ENCODE measurements around the gene ATP2A1.
A peak's percentile ranks its signal among the peaks of the same experiment; 100 is the strongest.

ATP2A1 gene

GRCh38 chr16:28839004-28839639, 39.2 kb upstream of the ATP2A1 start:
- no peaks in the 10 kb centered on the region for H3K27me3 ChIP-seq (ENCODE audit: control insufficient read depth, insufficient read depth, low read length)
- H3K27ac ChIP-seq (ENCODE audit: low read depth, low read length): no peak overlapping the region
- H3K4me3 ChIP-seq (ENCODE audit: low read depth, low read length): no peak overlapping the region
- H3K36me3 ChIP-seq (ENCODE audit: control insufficient read depth, insufficient read depth, low read length): peaks cover 71% of the 10 kb centered on the region
- no peak overlapping the region for H3K9ac ChIP-seq (ENCODE audit: low read length)
- no peaks in the 10 kb centered on the region for H3K9me3 ChIP-seq (ENCODE audit: control insufficient read depth, insufficient read depth, low read depth, low read length)
- H3K4me1 ChIP-seq (ENCODE audit: control insufficient read depth, insufficient read depth, low read length): no peaks in the 10 kb centered on the region

DNA sequence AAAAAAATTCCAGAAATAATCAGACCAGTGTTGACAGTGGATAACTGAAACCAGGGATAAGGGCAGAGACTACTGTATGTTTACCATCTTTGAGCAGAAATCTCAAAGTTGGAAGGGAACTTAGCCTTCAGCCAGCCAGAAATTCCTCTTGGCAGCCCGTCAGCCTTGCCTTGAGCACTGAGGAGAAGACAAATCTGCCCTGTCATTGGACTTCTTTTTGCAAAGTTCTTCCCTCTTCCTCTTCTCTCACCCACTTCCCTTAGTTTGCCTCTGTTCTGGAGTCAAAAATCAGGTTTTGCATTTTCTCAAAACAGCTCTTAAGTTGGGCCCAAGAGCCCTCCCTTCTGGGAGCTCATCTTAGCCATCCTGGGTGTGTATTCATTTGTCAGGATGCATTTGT, 38.4 kb upstream of the ATP2A1 start:
- Histone ChIP-seq H3K27me3 (ENCODE audit: control insufficient read depth, insufficient read depth, low read length) (no peaks in the 10 kb centered on the region), H3K27ac (ENCODE audit: low read depth, low read length) (no peak overlapping the region), H3K9ac (ENCODE audit: low read length) (no peak overlapping the region), H3K4me1 (ENCODE audit: control insufficient read depth, insufficient read depth, low read length) (no peaks in the 10 kb centered on the region), H3K4me3 (ENCODE audit: low read depth, low read length) (no peak overlapping the region), H3K9me3 (ENCODE audit: control insufficient read depth, insufficient read depth, low read depth, low read length) (no peaks in the 10 kb centered on the region), H3K36me3 (ENCODE audit: control insufficient read depth, insufficient read depth, low read length) (peaks cover 71% of the 10 kb centered on the region)

- Histone ChIP-seq H3K36me3 (ENCODE audit: control insufficient read depth, insufficient read depth, low read length) (peaks cover 48% of the 10 kb centered on the region), H3K27me3 (ENCODE audit: control insufficient read depth, insufficient read depth, low read length) (no peaks in the 10 kb centered on the region), H3K27ac (ENCODE audit: low read depth, low read length) (no peak overlapping the region)
Observed at GRCh38 chr16:28842696-28843095, 35.6 kb upstream of the ATP2A1 start.

GRCh38 chr16:28843766-28844165, 34.5 kb upstream of the ATP2A1 start:
- no peak overlapping the region for H3K4me3 ChIP-seq (ENCODE audit: low read depth, low read length)
- no peaks in the 10 kb centered on the region for H3K27me3 ChIP-seq (ENCODE audit: control insufficient read depth, insufficient read depth, low read length)
- peaks cover 4% of the 10 kb centered on the region for H3K4me1 ChIP-seq (ENCODE audit: control insufficient read depth, insufficient read depth, low read length)
- no peaks in the 10 kb centered on the region for H3K9me3 ChIP-seq (ENCODE audit: control insufficient read depth, insufficient read depth, low read depth, low read length)
- peaks cover 39% of the 10 kb centered on the region for H3K36me3 ChIP-seq (ENCODE audit: control insufficient read depth, insufficient read depth, low read length)
- H3K27ac ChIP-seq (ENCODE audit: low read depth, low read length): no peak overlapping the region
- no peak overlapping the region for H3K9ac ChIP-seq (ENCODE audit: low read length)

More at GRCh38 chr16:28842696-28843095, 35.6 kb upstream of the ATP2A1 start:
- Histone ChIP-seq H3K4me3 (ENCODE audit: low read depth, low read length) (no peak overlapping the region), H3K9ac (ENCODE audit: low read length) (no peak overlapping the region), H3K9me3 (ENCODE audit: control insufficient read depth, insufficient read depth, low read depth, low read length) (no peaks in the 10 kb centered on the region), H3K4me1 (ENCODE audit: control insufficient read depth, insufficient read depth, low read length) (peaks cover 4% of the 10 kb centered on the region)

DNA sequence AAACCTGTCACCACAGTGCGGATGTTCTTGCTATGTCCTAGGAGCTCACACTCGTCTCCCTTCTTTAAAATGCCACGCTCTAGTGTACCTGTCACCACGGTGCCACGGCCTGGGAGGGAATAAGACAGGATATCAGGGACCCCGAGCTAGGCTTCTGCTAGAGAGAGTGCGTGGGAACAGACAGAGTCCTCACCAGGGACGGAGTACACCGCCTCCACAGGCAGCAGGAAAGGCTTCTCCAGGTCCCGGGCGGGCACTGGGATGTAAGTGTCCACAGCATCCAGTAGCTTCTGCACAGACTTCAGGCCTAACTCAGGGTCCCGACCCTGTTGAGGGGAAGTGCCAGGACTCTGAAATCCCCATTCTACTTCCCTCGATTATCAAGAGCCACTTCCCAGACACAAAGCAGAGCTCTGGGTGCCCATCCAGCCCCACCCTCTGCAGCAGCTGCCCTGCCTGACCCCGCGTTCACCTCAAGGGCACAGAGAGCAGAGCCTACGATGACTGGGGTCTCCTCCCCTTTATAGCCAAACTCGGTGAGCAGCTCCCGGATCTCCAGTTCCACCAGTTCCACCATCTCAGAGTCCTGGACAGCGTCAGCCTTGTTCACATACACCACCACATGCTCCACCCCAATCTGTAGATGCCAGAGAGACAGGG, 33.9 kb upstream of the ATP2A1 start:
- Histone ChIP-seq H3K4me1 (ENCODE audit: control insufficient read depth, insufficient read depth, low read length) (peaks cover 4% of the 10 kb centered on the region), H3K4me3 (ENCODE audit: low read depth, low read length) (no peak overlapping the region), H3K9me3 (ENCODE audit: control insufficient read depth, insufficient read depth, low read depth, low read length) (no peaks in the 10 kb centered on the region), H3K27me3 (ENCODE audit: control insufficient read depth, insufficient read depth, low read length) (no peaks in the 10 kb centered on the region), H3K36me3 (ENCODE audit: control insufficient read depth, insufficient read depth, low read length) (peaks cover 35% of the 10 kb centered on the region), H3K27ac (ENCODE audit: low read depth, low read length) (no peak overlapping the region), H3K9ac (ENCODE audit: low read length) (no peak overlapping the region)

DNA sequence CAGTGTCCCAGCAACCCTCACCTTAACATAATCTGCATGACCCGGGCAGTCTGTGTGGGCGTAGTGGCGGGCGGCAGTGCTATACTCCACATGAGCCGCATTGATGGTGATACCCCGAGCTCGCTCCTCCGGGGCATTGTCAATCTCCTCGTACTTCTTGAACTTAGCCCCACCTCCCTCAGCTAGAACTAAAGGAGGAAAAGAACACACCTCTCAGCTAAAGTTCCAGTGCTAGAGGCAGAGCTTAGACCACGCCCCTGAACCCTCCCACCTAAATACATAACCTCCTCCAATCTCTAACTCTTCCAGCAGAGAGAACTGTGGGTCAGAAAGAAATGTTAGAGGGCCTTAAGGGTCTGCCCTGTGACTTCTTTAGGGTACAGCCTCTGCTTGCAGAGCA, 33.0 kb upstream of the ATP2A1 start:
- H3K27ac ChIP-seq (ENCODE audit: low read depth, low read length): no peak overlapping the region
- peaks cover 35% of the 10 kb centered on the region for H3K36me3 ChIP-seq (ENCODE audit: control insufficient read depth, insufficient read depth, low read length)
- H3K9ac ChIP-seq (ENCODE audit: low read length): peak overlapping the region; percentile 95
- H3K27me3 ChIP-seq (ENCODE audit: control insufficient read depth, insufficient read depth, low read length): no peaks in the 10 kb centered on the region
- peak overlapping the region; percentile 96 for H3K4me3 ChIP-seq (ENCODE audit: low read depth, low read length)
- peaks cover 4% of the 10 kb centered on the region for H3K4me1 ChIP-seq (ENCODE audit: control insufficient read depth, insufficient read depth, low read length)
- no peaks in the 10 kb centered on the region for H3K9me3 ChIP-seq (ENCODE audit: control insufficient read depth, insufficient read depth, low read depth, low read length)

- H3K9me3 ChIP-seq (ENCODE audit: control insufficient read depth, insufficient read depth, low read depth, low read length): no peaks in the 10 kb centered on the region
Observed at GRCh38 chr16:28845761-28846079, 32.6 kb upstream of the ATP2A1 start.

DNA sequence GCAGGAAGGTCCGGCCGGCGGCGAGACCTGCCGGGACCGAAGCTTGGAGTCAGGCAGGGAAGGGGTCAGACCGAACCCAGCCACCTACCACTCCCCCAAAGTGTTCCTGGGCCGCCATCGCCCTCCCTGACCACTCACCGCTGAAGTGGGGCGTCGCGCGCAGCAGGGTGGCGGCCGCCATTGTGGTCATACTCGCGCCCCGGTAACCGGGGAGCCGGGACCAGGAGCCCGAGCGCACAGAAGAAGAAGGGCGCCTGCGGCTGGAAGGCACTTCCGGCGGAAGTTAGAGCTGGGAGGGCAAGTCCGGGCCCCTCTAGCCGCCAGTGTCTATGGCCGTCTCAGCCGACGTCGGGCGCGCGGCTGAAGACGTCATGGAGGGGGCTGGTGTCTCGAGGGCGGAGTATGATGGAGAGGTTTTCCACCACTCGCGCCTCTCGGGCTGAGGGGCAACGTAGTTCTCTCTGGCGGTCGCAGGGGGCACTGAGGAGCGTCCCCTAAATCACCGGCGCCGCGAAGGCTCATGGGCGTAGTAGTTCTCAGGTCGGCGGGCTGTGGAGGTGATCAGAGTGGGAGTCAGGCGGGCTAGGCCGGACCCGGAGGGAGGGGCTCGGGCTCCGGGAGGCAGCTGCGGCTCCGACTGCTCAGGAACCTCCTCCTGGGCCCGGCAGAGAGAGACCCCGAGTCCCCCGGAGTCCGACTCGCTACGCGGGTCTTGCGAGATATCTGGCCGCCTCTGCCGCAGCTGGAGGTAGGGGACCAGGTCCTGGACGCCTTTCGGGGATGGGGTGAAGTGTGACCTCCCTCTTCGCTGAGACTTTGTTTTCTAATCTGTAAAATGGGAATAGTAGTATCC, 32.0 kb upstream of the ATP2A1 start, which contains the start of gene TUFM:
TUFM (minus strand) TSS at position 269 of the 853 bp plus-strand sequence; CDS start at position 190, 79 bp downstream.
- H3K9ac ChIP-seq (ENCODE audit: low read length): peak within 1 kb of the TSS; percentile 95
- H3K4me1 ChIP-seq (ENCODE audit: control insufficient read depth, insufficient read depth, low read length): peaks cover 4% of the 10 kb centered on the region
- peak within 1 kb of the TSS; percentile 87 for H3K27ac ChIP-seq (ENCODE audit: low read depth, low read length)
- H3K9me3 ChIP-seq (ENCODE audit: control insufficient read depth, insufficient read depth, low read depth, low read length): no peaks in the 10 kb centered on the region
- no peaks in the 10 kb centered on the region for H3K27me3 ChIP-seq (ENCODE audit: control insufficient read depth, insufficient read depth, low read length)
- peak within 1 kb of the TSS; percentile 96 for H3K4me3 ChIP-seq (ENCODE audit: low read depth, low read length)
- peaks cover 35% of the 10 kb centered on the region for H3K36me3 ChIP-seq (ENCODE audit: control insufficient read depth, insufficient read depth, low read length)

More at GRCh38 chr16:28845761-28846079, 32.6 kb upstream of the ATP2A1 start:
- Histone ChIP-seq H3K4me3 (ENCODE audit: low read depth, low read length) (peak overlapping the region; percentile 96), H3K27me3 (ENCODE audit: control insufficient read depth, insufficient read depth, low read length) (no peaks in the 10 kb centered on the region), H3K36me3 (ENCODE audit: control insufficient read depth, insufficient read depth, low read length) (peaks cover 35% of the 10 kb centered on the region), H3K9ac (ENCODE audit: low read length) (peak overlapping the region; percentile 95), H3K27ac (ENCODE audit: low read depth, low read length) (peak overlapping the region; percentile 87), H3K4me1 (ENCODE audit: control insufficient read depth, insufficient read depth, low read length) (peaks cover 4% of the 10 kb centered on the region)

DNA sequence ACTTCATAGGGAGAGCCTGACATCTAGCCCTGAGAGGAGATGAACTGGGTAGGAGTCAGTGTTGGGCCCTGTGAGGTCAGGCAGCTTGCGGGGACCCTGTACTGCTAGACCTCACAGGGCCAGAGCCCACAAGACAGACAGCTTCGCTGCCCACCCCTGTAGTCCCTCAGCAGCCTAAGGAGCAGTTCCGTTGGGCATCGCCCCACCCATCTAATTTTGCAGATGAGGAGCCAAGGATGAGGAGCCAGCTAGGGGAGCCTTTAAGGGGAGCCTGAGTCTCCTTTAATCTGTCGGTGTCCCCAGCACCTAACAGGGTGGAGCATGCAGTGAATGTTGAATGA, 31.4 kb upstream of the ATP2A1 start:
- peaks cover 33% of the 10 kb centered on the region for H3K36me3 ChIP-seq (ENCODE audit: control insufficient read depth, insufficient read depth, low read length)
- H3K27me3 ChIP-seq (ENCODE audit: control insufficient read depth, insufficient read depth, low read length): no peaks in the 10 kb centered on the region
- H3K9ac ChIP-seq (ENCODE audit: low read length): peak overlapping the region; percentile 74
- peak overlapping the region; percentile 96 for H3K4me3 ChIP-seq (ENCODE audit: low read depth, low read length)
- no peaks in the 10 kb centered on the region for H3K9me3 ChIP-seq (ENCODE audit: control insufficient read depth, insufficient read depth, low read depth, low read length)
- H3K27ac ChIP-seq (ENCODE audit: low read depth, low read length): peak overlapping the region; percentile 52; the same call in 1 of the 2 replicates
- H3K4me1 ChIP-seq (ENCODE audit: control insufficient read depth, insufficient read depth, low read length): peaks cover 4% of the 10 kb centered on the region

DNA sequence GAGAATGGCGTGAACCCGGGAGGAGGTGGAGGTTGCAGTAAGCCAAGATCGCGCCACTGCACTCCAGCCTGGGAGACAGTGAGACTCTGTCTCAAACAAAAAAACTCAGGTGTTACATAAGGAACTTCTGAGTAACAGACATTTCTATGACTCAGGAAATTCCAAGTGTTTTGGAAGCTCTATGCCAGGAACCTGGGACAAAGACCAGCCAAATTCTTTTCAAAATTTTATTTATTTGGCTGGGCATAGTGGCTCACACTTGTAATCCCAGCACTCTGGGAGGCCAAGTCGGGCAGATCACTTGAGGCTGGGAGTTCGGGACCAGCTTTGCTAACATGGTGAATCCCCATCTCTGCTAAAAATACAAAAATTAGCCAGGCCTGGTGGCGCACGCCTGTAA, 19.9 kb upstream of the ATP2A1 start:
- Histone ChIP-seq H3K9me3 (ENCODE audit: control insufficient read depth, insufficient read depth, low read depth, low read length) (no peaks in the 10 kb centered on the region), H3K36me3 (ENCODE audit: control insufficient read depth, insufficient read depth, low read length) (no peaks in the 10 kb centered on the region), H3K27me3 (ENCODE audit: control insufficient read depth, insufficient read depth, low read length) (no peaks in the 10 kb centered on the region), H3K4me1 (ENCODE audit: control insufficient read depth, insufficient read depth, low read length) (no peaks in the 10 kb centered on the region; the same call in 1 of the 2 replicates), H3K9ac (ENCODE audit: low read length) (no peak overlapping the region), H3K4me3 (ENCODE audit: low read depth, low read length) (no peak overlapping the region), H3K27ac (ENCODE audit: low read depth, low read length) (no peak overlapping the region)

GRCh38 chr16:28859326-28859725, 19.0 kb upstream of the ATP2A1 start:
- no peak overlapping the region for H3K9ac ChIP-seq (ENCODE audit: low read length)
- H3K9me3 ChIP-seq (ENCODE audit: control insufficient read depth, insufficient read depth, low read depth, low read length): no peaks in the 10 kb centered on the region
- no peak overlapping the region for H3K4me3 ChIP-seq (ENCODE audit: low read depth, low read length)
- H3K27ac ChIP-seq (ENCODE audit: low read depth, low read length): no peak overlapping the region
- no peaks in the 10 kb centered on the region for H3K27me3 ChIP-seq (ENCODE audit: control insufficient read depth, insufficient read depth, low read length)
- no peaks in the 10 kb centered on the region; the same call in 1 of the 2 replicates for H3K4me1 ChIP-seq (ENCODE audit: control insufficient read depth, insufficient read depth, low read length)
- no peaks in the 10 kb centered on the region for H3K36me3 ChIP-seq (ENCODE audit: control insufficient read depth, insufficient read depth, low read length)

Measured in HUES6 (cell line).